Left ventricle myocardium inferior (tissue), 1 donor: Measurements from ENCODE around the gene FBXW11. TPM values are rescaled to one million over a fixed set of nuclear protein-coding genes. Genes with fewer than 3 reads are reported as not detected.
A peak's percentile ranks its signal among the peaks of the same experiment; 100 is the strongest.

Experiments
- DNase-seq: peaks from one replicate; pipeline ENCODE4 v3.0.0-alpha.2; 2020
- H3K27ac ChIP-seq: fragments of 200-600 bp; replicated peaks from 2 replicates; pipeline ENCODE4 v1.8.0; 2021
- H3K27me3 ChIP-seq: fragments of 200-600 bp; 2 replicates; pipeline ENCODE4 v1.8.0; 2021; ENCODE audit warnings: low read depth
- H3K36me3 ChIP-seq: fragments of 200-600 bp; 2 replicates; pipeline ENCODE4 v1.8.0; 2021
- H3K4me1 ChIP-seq: fragments of 200-600 bp; 2 replicates; pipeline ENCODE4 v1.8.0; 2021
- H3K4me3 ChIP-seq: fragments of 200-600 bp; 2 replicates; pipeline ENCODE4 v1.8.0; 2021; ENCODE audit warnings: mild to moderate bottlenecking, moderate library complexity
- H3K9me3 ChIP-seq: fragments of 200-600 bp; replicated peaks from 2 replicates; pipeline ENCODE4 v1.8.0; 2021
- intact Hi-C: fragments of 100-400 bp; cut with micrococcal nuclease; formaldehyde crosslinking; loops from one replicate; pipeline ENCODE4 v1.11.0; 2022
- total RNA-seq: library from RNA; stranded (reverse); fragmentation: NEBNext Ultra II Directional; extraction: Animal tissue kit (Norgen Biotek cat#: 25700); gene quantifications from one replicate; pipeline ENCODE4 v1.2.1, GENCODE V29; 2021
- TF ChIP-seq, protein P1 (sequence below): fragments of 200-600 bp; IDR thresholded peaks from 2 replicates; pipeline ENCODE4 v1.8.0; 2021; ENCODE audit warnings: antibody characterized with exemption, mild to moderate bottlenecking, borderline replicate concordance
- donor health status: DM: no; HTN: yes; CAD: no; lungs with severe emphysema.

FBXW11 gene
- total RNA-seq, 1 donor from 2014 or later: 69.0 TPM

DNA sequence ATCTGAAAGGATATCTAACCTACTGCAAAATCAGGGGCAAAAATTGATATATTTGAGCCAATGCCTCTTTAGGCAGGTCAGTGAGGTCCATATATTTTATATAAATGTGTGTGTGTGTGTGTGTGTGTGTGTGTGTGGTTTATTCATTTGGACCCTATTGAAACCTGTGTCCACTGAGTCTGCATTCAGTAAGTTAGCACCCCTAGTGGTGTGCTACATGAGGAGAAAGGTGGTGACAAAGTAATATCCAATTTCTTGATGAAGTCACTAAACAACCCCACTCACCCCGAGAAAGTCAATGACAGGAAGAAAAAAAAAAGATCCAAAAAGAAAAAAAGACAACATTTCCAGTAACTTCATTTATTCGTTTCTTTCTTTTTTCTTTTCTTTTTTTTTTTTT is 4.1 kb downstream of the FBXW11 start:
- no peaks in the 10 kb centered on the region for H3K36me3 ChIP-seq
- no peaks in the 10 kb centered on the region for H3K27me3 ChIP-seq
- no peak overlapping the region for H3K27ac ChIP-seq
- no peak overlapping the region for H3K4me3 ChIP-seq
- H3K4me1 ChIP-seq: peaks cover 96% of the 10 kb centered on the region
- TF ChIP-seq, protein P1, sequence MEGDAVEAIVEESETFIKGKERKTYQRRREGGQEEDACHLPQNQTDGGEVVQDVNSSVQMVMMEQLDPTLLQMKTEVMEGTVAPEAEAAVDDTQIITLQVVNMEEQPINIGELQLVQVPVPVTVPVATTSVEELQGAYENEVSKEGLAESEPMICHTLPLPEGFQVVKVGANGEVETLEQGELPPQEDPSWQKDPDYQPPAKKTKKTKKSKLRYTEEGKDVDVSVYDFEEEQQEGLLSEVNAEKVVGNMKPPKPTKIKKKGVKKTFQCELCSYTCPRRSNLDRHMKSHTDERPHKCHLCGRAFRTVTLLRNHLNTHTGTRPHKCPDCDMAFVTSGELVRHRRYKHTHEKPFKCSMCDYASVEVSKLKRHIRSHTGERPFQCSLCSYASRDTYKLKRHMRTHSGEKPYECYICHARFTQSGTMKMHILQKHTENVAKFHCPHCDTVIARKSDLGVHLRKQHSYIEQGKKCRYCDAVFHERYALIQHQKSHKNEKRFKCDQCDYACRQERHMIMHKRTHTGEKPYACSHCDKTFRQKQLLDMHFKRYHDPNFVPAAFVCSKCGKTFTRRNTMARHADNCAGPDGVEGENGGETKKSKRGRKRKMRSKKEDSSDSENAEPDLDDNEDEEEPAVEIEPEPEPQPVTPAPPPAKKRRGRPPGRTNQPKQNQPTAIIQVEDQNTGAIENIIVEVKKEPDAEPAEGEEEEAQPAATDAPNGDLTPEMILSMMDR: peak; percentile 40
- intact Hi-C loops: loop anchor here (10.0 kb wide), 1 partner anchor 88 kb away; no protein-coding TSS in a partner anchor
- H3K9me3 ChIP-seq: no peaks in the 10 kb centered on the region
- DNase-seq: no peak

DNA sequence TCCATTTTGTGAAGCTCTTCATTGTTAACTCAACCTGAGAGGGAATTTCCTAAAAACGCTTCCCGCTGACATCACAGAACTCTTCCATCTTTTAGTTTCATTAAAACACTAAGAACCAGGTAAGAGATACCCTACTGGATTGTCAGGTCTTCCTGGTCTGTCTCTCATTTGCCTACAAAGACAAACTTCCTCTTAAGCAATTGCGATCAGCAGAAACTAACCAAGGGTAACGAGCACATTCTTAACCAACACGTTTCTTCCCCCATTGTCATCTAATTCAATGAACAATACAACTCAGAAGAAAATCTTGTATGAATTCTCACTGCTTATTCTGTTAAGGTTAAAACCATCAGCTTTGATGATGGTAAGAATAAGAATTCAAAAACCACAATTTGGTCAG is 6.6 kb downstream of the FBXW11 start:
- H3K4me1 ChIP-seq: peaks cover 91% of the 10 kb centered on the region
- intact Hi-C loops: loop anchor here (10.0 kb wide), 1 partner anchor 85 kb away; no protein-coding TSS in a partner anchor

DNA sequence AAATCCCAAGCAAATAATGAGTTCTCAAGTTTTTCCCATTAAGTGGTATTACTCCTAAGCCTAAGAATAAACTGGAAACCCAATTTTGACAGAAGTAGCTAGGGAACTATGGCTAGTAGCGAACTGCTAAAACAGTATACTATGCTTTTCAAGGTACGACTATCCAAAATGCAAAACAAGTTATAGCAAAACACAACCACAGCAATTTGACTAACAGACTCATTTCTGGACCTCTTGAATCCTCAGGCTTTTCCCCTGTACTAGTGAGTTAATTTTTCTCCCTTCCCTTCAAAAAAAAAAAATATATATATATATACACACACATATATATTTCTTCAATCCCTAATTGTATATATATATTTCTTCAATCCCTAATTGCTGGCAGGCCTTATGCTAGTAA is 7.3 kb downstream of the FBXW11 start:
- H3K27me3 ChIP-seq: no peaks in the 10 kb centered on the region
- H3K4me1 ChIP-seq: peaks cover 83% of the 10 kb centered on the region
- no peak for DNase-seq
- TF ChIP-seq, protein P1: no peak
- H3K27ac ChIP-seq: no peak overlapping the region
- H3K9me3 ChIP-seq: no peaks in the 10 kb centered on the region
- no peaks in the 10 kb centered on the region for H3K36me3 ChIP-seq
- intact Hi-C loops: no loop called here
- no peak overlapping the region for H3K4me3 ChIP-seq

More for the DNA sequence above, 6.6 kb downstream of the FBXW11 start:
- Histone ChIP-seq H3K36me3 (no peaks in the 10 kb centered on the region), H3K27me3 (no peaks in the 10 kb centered on the region), H3K4me3 (no peak overlapping the region), H3K9me3 (no peaks in the 10 kb centered on the region), H3K27ac (no peak overlapping the region)
- TF ChIP-seq, protein P1: no peak
- DNase-seq: no peak

DNA sequence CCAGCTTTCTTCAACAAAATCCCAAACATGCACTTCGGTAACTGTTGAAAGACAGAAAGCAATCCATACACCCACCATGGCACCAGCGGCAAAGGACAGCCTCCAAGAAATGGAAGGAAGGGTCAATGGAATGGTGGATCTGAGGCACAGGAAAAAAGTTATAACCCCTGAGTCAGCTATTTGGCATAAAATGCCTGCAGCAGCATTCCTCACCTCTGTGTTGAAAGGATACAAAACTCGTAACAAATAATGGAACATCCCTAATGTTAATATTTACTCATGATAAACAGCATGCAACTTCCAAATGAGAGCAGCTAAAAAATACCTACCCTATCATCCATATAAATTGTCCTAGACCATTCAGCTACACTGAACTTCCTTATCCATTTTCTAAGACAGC is 9.4 kb downstream of the FBXW11 start:
- Histone ChIP-seq H3K4me1 (peaks cover 64% of the 10 kb centered on the region), H3K9me3 (no peaks in the 10 kb centered on the region), H3K27me3 (no peaks in the 10 kb centered on the region), H3K36me3 (no peaks in the 10 kb centered on the region), H3K27ac (no peak overlapping the region), H3K4me3 (no peak overlapping the region)
- TF ChIP-seq, protein P1: no peak
- no peak for DNase-seq
- intact Hi-C loops: no loop called here

DNA sequence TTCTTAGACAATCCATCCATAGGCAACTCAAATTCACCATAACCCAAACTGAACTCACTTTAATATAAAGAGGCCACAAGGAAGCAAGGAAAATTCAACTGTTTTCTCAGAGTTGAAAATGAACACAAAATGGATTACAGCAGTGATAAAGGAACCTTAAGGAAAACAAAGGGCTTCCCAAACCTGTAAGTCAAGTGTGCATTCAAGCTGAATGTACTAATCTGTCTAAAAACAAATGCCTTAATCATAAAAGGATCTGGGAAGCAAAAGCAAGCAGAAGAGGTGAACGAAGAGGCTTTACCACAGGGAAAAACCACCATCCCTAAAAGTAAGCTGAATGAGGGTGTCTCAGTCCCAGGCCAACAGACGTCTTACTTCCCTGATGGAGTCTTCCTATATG is 13.6 kb downstream of the FBXW11 start:
- H3K27ac ChIP-seq: no peak overlapping the region
- H3K36me3 ChIP-seq: peaks cover 3% of the 10 kb centered on the region
- intact Hi-C loops: no loop called here
- TF ChIP-seq, protein P1: no peak
- no peaks in the 10 kb centered on the region for H3K9me3 ChIP-seq
- no peak overlapping the region for H3K4me3 ChIP-seq
- no peak for DNase-seq
- H3K27me3 ChIP-seq: no peaks in the 10 kb centered on the region
- peaks cover 44% of the 10 kb centered on the region for H3K4me1 ChIP-seq
